T-helper 17 cell (primary cell): ENCODE data around the gene PPP3CA. TPM values are rescaled to one million over a fixed set of nuclear protein-coding genes. Genes with fewer than 3 reads are reported as not detected.

Experiments used
- ATAC-seq: fragments of 150-1000 bp; cut with Tn5 transposase; 2 replicates; pipeline ENCODE4 v1.10.0; 2021; ENCODE audit warnings: mild to moderate bottlenecking, moderate library complexity
- DNase-seq, 3 donors: peaks; one replicate each; pipeline versions ENCODE4 v3.0.0 to v3.0.0-alpha.2; 2020 to 2021
- H3K9me3 ChIP-seq: one replicate; pipeline ENCODE4 v1.7.0; 2013; ENCODE audit warnings: low read length, mild to moderate bottlenecking; ENCODE audit not compliant: control insufficient read depth, poor library complexity, severe bottlenecking
- H3K27ac Mint-ChIP-seq: one replicate; pipeline ENCODE4 v1.8.0; 2022; ENCODE audit warnings: mild to moderate bottlenecking, moderate library complexity, mixed read lengths
- H3K27me3 Mint-ChIP-seq: one replicate; pipeline ENCODE4 v1.8.0; 2022; ENCODE audit warnings: mixed read lengths
- H3K36me3 Mint-ChIP-seq: one replicate; pipeline ENCODE4 v1.8.0; 2022; ENCODE audit warnings: low read depth, mixed read lengths
- H3K4me1 Mint-ChIP-seq: one replicate; pipeline ENCODE4 v1.8.0; 2022; ENCODE audit warnings: mild to moderate bottlenecking, mixed read lengths
- H3K4me3 Mint-ChIP-seq: one replicate; pipeline ENCODE4 v1.8.0; 2022; ENCODE audit warnings: mild to moderate bottlenecking, moderate library complexity, mixed read lengths
- total RNA-seq, 4 donors: library from RNA in 2 of 4; stranded (reverse) in 2 of 4; gene quantifications; one replicate each; pipeline ENCODE4 v1.2.3 and lab custom pipeline; 2022 to 2026

PPP3CA gene
- total RNA-seq, 2 donors from 2014 or later, result 28.4 to 36.9 TPM

DNA sequence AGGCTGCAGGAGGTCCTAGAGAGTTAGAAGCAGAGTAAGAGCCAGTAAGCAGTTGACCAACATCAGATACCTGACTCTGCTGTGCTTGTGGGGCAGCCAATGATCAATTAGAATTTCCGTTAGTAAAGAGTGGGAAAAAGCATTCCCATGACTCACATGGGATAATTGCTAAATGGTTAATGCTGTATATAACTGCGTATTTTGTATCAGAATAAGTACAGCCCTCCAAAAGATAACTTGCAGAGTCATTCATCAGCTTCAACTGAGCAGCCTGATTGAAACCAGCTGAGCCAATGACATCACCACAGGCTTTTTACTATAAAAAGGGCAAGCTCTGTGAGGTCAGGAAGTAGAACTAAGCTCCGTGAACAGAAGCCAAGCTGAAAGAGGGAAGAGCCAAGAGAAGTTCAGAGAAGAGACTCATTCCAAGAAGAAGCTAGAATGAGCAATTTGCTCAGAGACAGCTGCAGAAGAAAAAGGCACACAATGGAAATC, 67.9 kb downstream of the PPP3CA start:
- no peak for ATAC-seq
- no peaks in the 10 kb centered on the region for H3K27me3 Mint-ChIP-seq
- no peak overlapping the region for H3K4me3 Mint-ChIP-seq
- no peak for DNase-seq
- peaks cover 50% of the 10 kb centered on the region for H3K4me1 Mint-ChIP-seq
- H3K27ac Mint-ChIP-seq, result peak overlapping the region; percentile 3
- H3K36me3 Mint-ChIP-seq, result peaks cover 6% of the 10 kb centered on the region
- H3K9me3 ChIP-seq, result no peaks in the 10 kb centered on the region

- DNase-seq (no peak), ATAC-seq (no peak)
- Mint-ChIP-seq H3K27me3 (no peaks in the 10 kb centered on the region), H3K4me3 (no peak overlapping the region), H3K4me1 (peaks cover 45% of the 10 kb centered on the region), H3K27ac (no peak overlapping the region), H3K36me3 (peaks cover 6% of the 10 kb centered on the region)
- H3K9me3 ChIP-seq, result no peaks in the 10 kb centered on the region
Observed at GRCh38 chr4:101277671-101278070, 69.7 kb downstream of the PPP3CA start.

- no peaks in the 10 kb centered on the region for H3K9me3 ChIP-seq
- Mint-ChIP-seq H3K27ac (no peak overlapping the region), H3K36me3 (peaks cover 6% of the 10 kb centered on the region), H3K27me3 (no peaks in the 10 kb centered on the region), H3K4me1 (peaks cover 44% of the 10 kb centered on the region), H3K4me3 (no peak overlapping the region)
- ATAC-seq, result no peak
- DNase-seq, result no peak
Observed at GRCh38 chr4:101276661-101277060, 70.7 kb downstream of the PPP3CA start.

- Mint-ChIP-seq H3K27ac (no peak overlapping the region), H3K4me1 (peaks cover 42% of the 10 kb centered on the region), H3K4me3 (no peak overlapping the region)
Observed at GRCh38 chr4:101274888-101275752, 72.2 kb downstream of the PPP3CA start.

GRCh38 chr4:101271516-101271915, 75.8 kb downstream of the PPP3CA start:
- no peaks in the 10 kb centered on the region for H3K9me3 ChIP-seq

More at GRCh38 chr4:101274888-101275752, 72.2 kb downstream of the PPP3CA start:
- DNase-seq, result no peak
- peaks cover 2% of the 10 kb centered on the region for H3K36me3 Mint-ChIP-seq
- no peak for ATAC-seq
- no peaks in the 10 kb centered on the region for H3K9me3 ChIP-seq
- H3K27me3 Mint-ChIP-seq, result no peaks in the 10 kb centered on the region

DNA sequence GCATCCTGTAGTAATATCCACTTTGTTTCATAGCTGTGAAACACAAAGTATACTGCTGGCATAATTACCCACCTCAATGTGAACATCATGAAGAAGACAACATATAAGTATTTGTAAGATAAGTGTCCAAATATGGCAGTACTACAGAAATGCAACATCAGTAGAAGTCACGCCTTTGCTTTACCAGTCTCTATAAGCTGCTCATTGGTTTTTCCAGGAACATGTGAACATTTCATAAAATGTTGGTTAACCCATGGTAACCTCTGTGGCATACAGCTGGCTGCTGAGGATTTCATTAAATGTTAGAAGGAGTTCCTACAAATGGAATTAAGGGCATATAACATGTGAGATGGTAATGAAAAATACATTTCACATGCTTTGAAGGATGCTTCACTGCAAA, 77.6 kb downstream of the PPP3CA start:
- H3K36me3 Mint-ChIP-seq, result no peaks in the 10 kb centered on the region
- ATAC-seq (no peak), DNase-seq (no peak)
- no peaks in the 10 kb centered on the region for H3K27me3 Mint-ChIP-seq
- H3K27ac Mint-ChIP-seq, result no peak overlapping the region
- H3K4me3 Mint-ChIP-seq, result no peak overlapping the region
- H3K9me3 ChIP-seq, result no peaks in the 10 kb centered on the region
- H3K4me1 Mint-ChIP-seq, result peaks cover 38% of the 10 kb centered on the region

More at GRCh38 chr4:101271516-101271915, 75.8 kb downstream of the PPP3CA start:
- ATAC-seq, result no peak
- no peaks in the 10 kb centered on the region for H3K27me3 Mint-ChIP-seq
- H3K36me3 Mint-ChIP-seq, result no peaks in the 10 kb centered on the region
- H3K4me1 Mint-ChIP-seq, result peaks cover 36% of the 10 kb centered on the region
- no peak overlapping the region for H3K27ac Mint-ChIP-seq
- H3K4me3 Mint-ChIP-seq, result no peak overlapping the region
- DNase-seq, result no peak

- peaks cover 41% of the 10 kb centered on the region for H3K4me1 Mint-ChIP-seq
- no peak for ATAC-seq
Observed at GRCh38 chr4:101265816-101266172, 81.5 kb downstream of the PPP3CA start.

DNA sequence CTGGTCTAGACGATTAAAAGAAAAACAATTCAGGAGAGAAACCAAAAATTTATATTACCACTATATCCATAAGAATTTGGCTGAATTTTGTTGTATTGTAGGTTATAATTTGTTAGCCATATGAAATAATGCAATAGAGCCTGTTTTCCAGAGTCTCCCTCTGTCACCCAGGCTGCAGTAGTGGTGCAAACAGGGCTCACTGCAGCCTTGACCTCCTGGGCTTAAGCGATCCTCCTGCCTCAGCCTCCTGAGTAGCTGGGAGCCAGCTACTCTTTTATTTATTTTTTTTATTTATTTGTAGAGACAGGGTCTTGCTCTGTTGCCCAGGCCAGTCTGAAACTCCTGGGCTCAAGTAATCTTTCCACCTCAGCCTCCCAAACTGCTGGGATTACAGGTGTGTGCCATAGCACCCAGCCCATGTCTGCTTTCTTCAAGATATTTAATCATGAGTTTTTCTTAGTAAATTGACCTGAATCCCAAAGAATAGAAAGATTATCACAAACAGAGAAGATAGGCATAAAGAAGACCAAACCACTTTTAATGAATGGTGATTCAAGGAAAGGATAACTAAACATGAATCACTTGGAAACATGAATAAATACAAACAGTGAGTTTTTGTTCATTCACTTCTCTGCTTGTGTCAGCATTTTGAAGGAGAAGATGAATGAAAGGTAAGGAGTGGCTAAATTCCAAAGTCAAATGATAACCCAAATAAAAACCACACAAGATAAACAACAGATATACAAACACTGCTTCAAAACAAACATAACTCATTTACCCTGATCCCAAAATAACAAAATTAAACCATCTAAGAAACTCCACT, 82.1 kb downstream of the PPP3CA start:
- peaks cover 45% of the 10 kb centered on the region for H3K4me1 Mint-ChIP-seq
- H3K9me3 ChIP-seq, result no peaks in the 10 kb centered on the region
- ATAC-seq, result no peak
- H3K27me3 Mint-ChIP-seq, result no peaks in the 10 kb centered on the region
- DNase-seq, result no peak
- no peak overlapping the region for H3K4me3 Mint-ChIP-seq
- no peaks in the 10 kb centered on the region for H3K36me3 Mint-ChIP-seq
- peak overlapping the region; percentile 11 for H3K27ac Mint-ChIP-seq

More at GRCh38 chr4:101265816-101266172, 81.5 kb downstream of the PPP3CA start:
- no peak for DNase-seq
- H3K9me3 ChIP-seq, result no peaks in the 10 kb centered on the region
- H3K36me3 Mint-ChIP-seq, result no peaks in the 10 kb centered on the region
- H3K27me3 Mint-ChIP-seq, result no peaks in the 10 kb centered on the region
- H3K4me3 Mint-ChIP-seq, result no peak overlapping the region
- no peak overlapping the region for H3K27ac Mint-ChIP-seq

DNA sequence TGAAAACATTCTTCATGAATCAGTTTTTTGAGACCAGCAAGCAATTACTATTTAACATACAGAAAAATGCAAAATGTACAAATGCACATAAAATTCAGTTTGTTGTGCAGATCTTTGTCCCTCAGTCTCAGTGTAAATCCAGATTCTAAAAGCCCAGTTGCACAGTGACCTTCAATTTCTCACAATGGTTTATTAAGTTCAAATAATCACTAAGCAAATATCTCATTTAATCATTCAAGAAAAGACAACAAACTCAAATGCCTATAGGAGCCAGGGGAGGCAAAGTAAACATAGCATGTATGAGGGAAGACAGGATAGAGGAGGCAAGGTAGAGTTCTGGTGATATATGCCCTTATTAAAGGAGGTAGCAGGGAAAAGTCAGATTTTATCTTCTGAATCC, 82.8 kb downstream of the PPP3CA start:
- no peak for DNase-seq
- Mint-ChIP-seq H3K27ac (no peak overlapping the region), H3K4me1 (peaks cover 46% of the 10 kb centered on the region), H3K36me3 (no peaks in the 10 kb centered on the region), H3K27me3 (no peaks in the 10 kb centered on the region), H3K4me3 (no peak overlapping the region)
- H3K9me3 ChIP-seq, result no peaks in the 10 kb centered on the region
- ATAC-seq, result no peak

- ATAC-seq (no peak), DNase-seq (no peak)
- Mint-ChIP-seq H3K27me3 (no peaks in the 10 kb centered on the region), H3K4me1 (peaks cover 48% of the 10 kb centered on the region), H3K36me3 (no peaks in the 10 kb centered on the region), H3K27ac (peak overlapping the region; percentile 39), H3K4me3 (no peak overlapping the region)
- H3K9me3 ChIP-seq, result no peaks in the 10 kb centered on the region
Observed at GRCh38 chr4:101262683-101263082, 84.6 kb downstream of the PPP3CA start.

GRCh38 chr4:101259876-101260275, 87.5 kb downstream of the PPP3CA start:
- Mint-ChIP-seq H3K4me3 (no peak overlapping the region), H3K36me3 (no peaks in the 10 kb centered on the region), H3K4me1 (peaks cover 46% of the 10 kb centered on the region), H3K27ac (peak overlapping the region; percentile 80), H3K27me3 (no peaks in the 10 kb centered on the region)
- ATAC-seq, result no peak
- no peak for DNase-seq
- H3K9me3 ChIP-seq, result no peaks in the 10 kb centered on the region

DNA sequence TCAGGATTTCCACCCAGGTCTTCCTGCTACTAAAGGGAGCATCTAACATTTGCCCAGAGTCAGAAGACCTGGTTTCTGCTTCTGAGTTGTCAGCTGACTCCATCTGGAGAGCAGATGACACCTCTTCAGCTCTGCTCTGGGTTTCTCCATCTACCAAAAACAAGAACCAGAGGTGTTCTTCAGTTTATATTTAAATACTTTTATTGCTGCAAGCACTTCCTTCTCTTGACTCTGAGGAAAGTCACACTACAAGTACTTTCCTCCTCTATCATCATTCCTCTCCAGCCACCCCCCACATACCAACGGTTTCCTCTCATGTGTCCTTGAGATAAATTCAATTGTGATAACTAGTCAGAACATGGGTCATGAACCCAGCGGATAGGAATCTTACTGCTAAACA, 88.4 kb downstream of the PPP3CA start:
- ATAC-seq (peak; percentile 51), DNase-seq (no peak)
- Mint-ChIP-seq H3K27me3 (no peaks in the 10 kb centered on the region), H3K4me3 (peak overlapping the region; percentile 43), H3K4me1 (peaks cover 44% of the 10 kb centered on the region), H3K27ac (peak overlapping the region; percentile 19), H3K36me3 (no peaks in the 10 kb centered on the region)
- no peaks in the 10 kb centered on the region for H3K9me3 ChIP-seq

- no peaks in the 10 kb centered on the region for H3K27me3 Mint-ChIP-seq
- ATAC-seq, result no peak
- H3K9me3 ChIP-seq, result no peaks in the 10 kb centered on the region
- no peak overlapping the region for H3K4me3 Mint-ChIP-seq
- H3K36me3 Mint-ChIP-seq, result no peaks in the 10 kb centered on the region
- no peak overlapping the region for H3K27ac Mint-ChIP-seq
- peaks cover 46% of the 10 kb centered on the region for H3K4me1 Mint-ChIP-seq
- DNase-seq, result no peak
Observed at GRCh38 chr4:101256222-101256621, 91.1 kb downstream of the PPP3CA start.
